ENCODE results near the gene BORCS5. TPM values are rescaled to one million over a fixed set of nuclear protein-coding genes. Genes with fewer than 3 reads are reported as not detected.

BORCS5 gene
- total and polyA plus RNA-seq, 2 of the 8 experiments (the other 6 are each of a cell fraction or from before 2014, with no cell fraction given), result 8.3 to 17.4 TPM

DNA sequence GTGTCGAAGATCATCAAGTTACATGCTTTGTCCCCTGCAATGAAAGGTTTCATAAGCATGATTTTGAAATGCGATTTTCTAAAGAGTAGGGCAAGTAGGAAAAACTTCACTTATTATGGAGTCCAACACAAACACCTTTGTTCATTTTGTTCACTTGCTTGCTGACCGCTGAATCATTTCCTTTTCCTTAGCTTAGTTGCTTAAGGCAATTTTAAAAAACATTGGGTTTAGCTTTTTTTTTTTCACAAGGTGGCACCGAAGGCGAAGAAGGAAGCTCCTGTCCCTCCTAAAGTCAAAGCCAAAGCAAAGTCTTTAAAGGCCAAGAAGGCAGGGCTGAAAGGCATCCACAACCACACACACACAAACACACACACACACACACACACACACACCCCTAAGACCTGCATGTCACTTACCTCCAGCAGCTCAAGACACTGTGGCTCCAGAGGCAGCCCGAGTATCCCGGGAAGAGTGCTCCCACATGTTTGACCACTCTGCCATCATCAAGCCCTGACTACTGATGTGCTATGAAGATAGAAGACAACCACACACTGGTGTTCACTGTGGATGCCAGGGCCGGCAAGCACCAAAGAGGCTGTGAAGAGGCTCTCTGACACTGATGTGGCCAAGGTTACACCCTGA is 18.2 kb upstream of the BORCS5 start:
- POLR2A ChIA-PET (ENCODE audit: partially characterized antibody), result interaction anchor here (0.6 to 1.3 kb wide), 3 partner anchors 12 to 386 kb away, joined by 3 to 4 read pairs (median 3); no protein-coding TSS in a partner anchor
- H2AFZ ChIP-seq (ENCODE audit: low read length), result no peak overlapping the region
- no peak overlapping the region for H2BK5ac ChIP-seq (ENCODE audit: low read depth, low read length)
- no peak overlapping the region for H3K14ac ChIP-seq (ENCODE audit: insufficient read length)
- H3K9me3 ChIP-seq (ENCODE audit: insufficient read depth in 2 of 2, low read depth in 1 of 2, low read length in 1 of 2), result no peaks in the 10 kb centered on the region
- H3K79me1 ChIP-seq (ENCODE audit: low read depth, low read length), result no peaks in the 10 kb centered on the region
- no peaks in the 10 kb centered on the region for H3K4me1 ChIP-seq (replicated peaks in 1 of 4; ENCODE audit: control insufficient read depth in 3 of 4, insufficient read depth in 4 of 4, low read length in 3 of 4)
- TF ChIP-seq CEBPB (IDR thresholded peaks at IDR 0.05; ENCODE audit: low read depth, low read length) (no peak), SAP30 (IDR thresholded peaks at IDR 0.05; ENCODE audit: insufficient read depth, insufficient replicate concordance, low read length) (no peak), SIRT6 (IDR thresholded peaks at IDR 0.05; ENCODE audit: low read length) (no peak), RAD21 (IDR thresholded peaks at IDR 0.05 in 1 of 2, conservative IDR thresholded peaks at IDR 0.05 in 1 of 2; ENCODE audit: low read depth in 2 of 2, low read length in 2 of 2) (no peak), SIX5 (IDR thresholded peaks at IDR 0.05; ENCODE audit: low read depth, low read length) (no peak), SRF (IDR thresholded peaks at IDR 0.05; ENCODE audit: low read depth, low read length) (no peak)
- TF ChIP-seq, protein P1, sequence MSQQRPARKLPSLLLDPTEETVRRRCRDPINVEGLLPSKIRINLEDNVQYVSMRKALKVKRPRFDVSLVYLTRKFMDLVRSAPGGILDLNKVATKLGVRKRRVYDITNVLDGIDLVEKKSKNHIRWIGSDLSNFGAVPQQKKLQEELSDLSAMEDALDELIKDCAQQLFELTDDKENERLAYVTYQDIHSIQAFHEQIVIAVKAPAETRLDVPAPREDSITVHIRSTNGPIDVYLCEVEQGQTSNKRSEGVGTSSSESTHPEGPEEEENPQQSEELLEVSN (IDR thresholded peaks at IDR 0.05), result no peak
- no peaks in the 10 kb centered on the region for H4K20me1 ChIP-seq (replicated peaks in 1 of 2; ENCODE audit: control insufficient read depth in 1 of 2, insufficient read depth in 2 of 2, low read length in 2 of 2)
- no peak overlapping the region for H2BK12ac ChIP-seq (ENCODE audit: low read depth, low read length)
- H3K18ac ChIP-seq (ENCODE audit: extremely low read depth, low read length), result no peak overlapping the region
- no peak overlapping the region for H2BK15ac ChIP-seq (ENCODE audit: low read length)
- H3K23me2 ChIP-seq (ENCODE audit: low read depth, low read length), result no peaks in the 10 kb centered on the region; the same call in 1 of the 2 replicates
- H3K4me3 ChIP-seq (ENCODE audit: extremely low read depth in 1 of 4, insufficient read depth in 2 of 4, low read depth in 3 of 4, low read length in 4 of 4), result no peak overlapping the region
- CTCF ChIA-PET (ENCODE audit: partially characterized antibody), result interaction anchor here (0.7 to 1.2 kb wide), 3 partner anchors 9 to 11 kb away, joined by 4 to 7 read pairs (median 4); partner anchors contain the start of gene MANSC1
- H3K9ac ChIP-seq (replicated peaks in 1 of 4; ENCODE audit: extremely low read depth in 1 of 4, low read depth in 3 of 4, low read length in 3 of 4), result no peak overlapping the region
- H3K23ac ChIP-seq (ENCODE audit: insufficient read length), result no peak overlapping the region
- H2AK5ac ChIP-seq (ENCODE audit: low read depth, low read length), result no peak overlapping the region
- no peak overlapping the region for H2BK20ac ChIP-seq (ENCODE audit: low read length)
- no peak overlapping the region for H3K56ac ChIP-seq (replicated peaks; ENCODE audit: insufficient read length, low read depth, low read length)
- H3K4me2 ChIP-seq (ENCODE audit: insufficient read depth in 1 of 2, low read depth in 2 of 2, low read length in 2 of 2), result no peak overlapping the region
- no peaks in the 10 kb centered on the region for H3K27me3 ChIP-seq (replicated peaks in 1 of 4; ENCODE audit: control insufficient read depth in 3 of 4, extremely low read depth in 1 of 4, insufficient read depth in 3 of 4, low read length in 3 of 4)
- WGBS, 2 experiments (ENCODE audit: extremely low coverage in 1 of 2, insufficient coverage in 1 of 2, insufficient read length in 1 of 2, insufficient replicate concordance in 2 of 2, low coverage in 1 of 2, low lambda C conversion rate in 2 of 2, missing lambda C conversion rate in 1 of 2), result 90% methylated on average over 8 of the region's 8 CpGs; no CpG with 5 or more reads in 1 of the 2 experiments
- H4K5ac ChIP-seq (ENCODE audit: insufficient read length, low read depth, low read length), result no peak overlapping the region
- H3K4ac ChIP-seq (replicated peaks; ENCODE audit: insufficient read length, low read depth, low read length), result no peak overlapping the region
- no peak overlapping the region for H4K8ac ChIP-seq (ENCODE audit: extremely low read depth, insufficient read depth, low read length)
- no peak for FAIRE-seq
- H4K91ac ChIP-seq (replicated peaks; ENCODE audit: insufficient read length, low read length), result no peak overlapping the region
- no peak for DNase-seq (ENCODE audit: low read depth in 1 of 2, low spot score in 2 of 2)
- no peak overlapping the region for H3K27ac ChIP-seq (ENCODE audit: low read depth, low read length)
- H3K79me2 ChIP-seq (ENCODE audit: control insufficient read depth in 1 of 2, insufficient read depth in 2 of 2, low read length in 2 of 2), result no peaks in the 10 kb centered on the region
- H3K36me3 ChIP-seq (ENCODE audit: control insufficient read depth in 2 of 4, insufficient read depth in 4 of 4, low read length in 3 of 4), result no peaks in the 10 kb centered on the region; a peak in 1 of 8 replicates
- H2BK120ac ChIP-seq (replicated peaks; ENCODE audit: low read depth, low read length), result no peak overlapping the region
